H1 (cell line): ENCODE data around the gene GTF2H3. TPM values are rescaled to one million over a fixed set of nuclear protein-coding genes. Genes with fewer than 3 reads are reported as not detected.

Source experiments
- ATF2 ChIP-seq: IDR thresholded peaks from 2 replicates; pipeline ENCODE4 v1.6.1; 2012; ENCODE audit warnings: low read length, inconsistent platforms
- EGR1 ChIP-seq: IDR thresholded peaks from 2 replicates; pipeline ENCODE4 v1.6.1; 2011; ENCODE audit warnings: low read depth, low read length, borderline replicate concordance
- JUN ChIP-seq: IDR thresholded peaks from 2 replicates; pipeline ENCODE4 v1.6.1; 2011; ENCODE audit warnings: low read depth, mild to moderate bottlenecking, improper control_type of control experiment, low read length
- SP2 ChIP-seq: IDR thresholded peaks from 2 replicates; pipeline ENCODE4 v1.6.1; 2012; ENCODE audit warnings: mild to moderate bottlenecking, low read length, inconsistent platforms
- SP4 ChIP-seq: IDR thresholded peaks from 2 replicates; pipeline ENCODE4 v1.6.1; 2012; ENCODE audit warnings: low read length, inconsistent platforms
- SUZ12 ChIP-seq: fragments of 200-600 bp; sonication (generic); IDR thresholded peaks from 2 replicates; pipeline ENCODE4 v1.6.1; 2012; ENCODE audit warnings: mild to moderate bottlenecking, inconsistent platforms, low read length, moderate library complexity, mixed read lengths
- TAF7 ChIP-seq: optimal IDR thresholded peaks from 2 replicates; pipeline ENCODE3; 2011; ENCODE audit warnings: low read depth, mild to moderate bottlenecking, inconsistent platforms, low read length, moderate library complexity, borderline replicate concordance
- TBP ChIP-seq: IDR thresholded peaks from 2 replicates; pipeline ENCODE4 v1.6.1; 2011; ENCODE audit warnings: low read depth, low read length, improper control_type of control experiment
- polyA plus RNA-seq, 7 experiments: library from polyadenylated mRNA; depleted of rRNA in 3 of 7; stranded (reverse) in 5 of 7; unstranded in 2 of 7; fragments of >200 nt in 5 of 7; fragments of 200-250 nt in 2 of 7; gene quantifications; 1 replicate in 5 of 7; 2 replicates in 1 of 7; 4 replicates in 1 of 7; pipeline versions ENCODE4 v1.2.1 to v1.2.3, GENCODE V29; 2011 to 2013; ENCODE audit warnings: missing spikeins in 2 of 7, mixed read lengths in 2 of 7
- total RNA-seq: library from RNA; stranded (reverse); fragmentation: NEBNext Ultra II Directional; extraction: Animal tissue kit (Norgen Biotek cat#: 25700); gene quantifications from 2 replicates; pipeline ENCODE4 v1.2.1, GENCODE V29; 2021

GTF2H3 gene
- total and polyA plus RNA-seq, 2 of the 8 experiments (the other 6 are each of a cell fraction or from before 2014, with no cell fraction given) = 21.0 to 32.1 TPM

GRCh38 chr12:123678981-123679380 is 45.4 kb downstream of the GTF2H3 start (continued):
- TF ChIP-seq SP4 = no peak
- TF ChIP-seq SP2 = no peak
- no peak for TF ChIP-seq JUN
- TF ChIP-seq ATF2 = no peak
- no peak for TF ChIP-seq TAF7
- no peak for TF ChIP-seq SUZ12
- no peak for TF ChIP-seq EGR1
- TF ChIP-seq TBP = no peak
